GM21529 (cell line): ENCODE measurements around the gene EYA2.
"Not testable (repeated sequence)": the region's sequence is repeated elsewhere in the genome, so short reads cannot be mapped to it uniquely, and the experiment has no call there.

ENCODE experiments used
- ATAC-seq: cut with Tn5 transposase; IDR thresholded peaks from one replicate; pipeline ENCODE4 v1.9.1; 2021; ENCODE audit not compliant: unreplicated experiment

Gene EYA2

GRCh38 chr20:46929902-46930301 lies 35.3 kb downstream of the EYA2 start:
- ATAC-seq: no peak

GRCh38 chr20:46930640-46931339 lies 36.1 kb downstream of the EYA2 start:
- no peak for ATAC-seq

GRCh38 chr20:46931699-46932098 lies 37.1 kb downstream of the EYA2 start:
- no peak for ATAC-seq

- ATAC-seq: not testable (repeated sequence)
Observed at GRCh38 chr20:46932439-46932838, 37.8 kb downstream of the EYA2 start.

GRCh38 chr20:46933150-46933549 lies 38.5 kb downstream of the EYA2 start:
- ATAC-seq: no peak

- ATAC-seq: no peak
Observed at GRCh38 chr20:46934746-46935287, 40.2 kb downstream of the EYA2 start.

GRCh38 chr20:46935394-46936017 lies 40.9 kb downstream of the EYA2 start:
- ATAC-seq: no peak

GRCh38 chr20:46936415-46937156 lies 41.9 kb downstream of the EYA2 start:
- ATAC-seq: no peak

GRCh38 chr20:46937157-46937523 lies 42.5 kb downstream of the EYA2 start:
- ATAC-seq: no peak

GRCh38 chr20:46937533-46938226 lies 43.0 kb downstream of the EYA2 start:
- no peak for ATAC-seq

GRCh38 chr20:46938434-46938833 lies 43.8 kb downstream of the EYA2 start:
- ATAC-seq: no peak

- ATAC-seq: no peak
Observed at GRCh38 chr20:46939031-46939965, 44.7 kb downstream of the EYA2 start.

GRCh38 chr20:46940616-46941015 lies 46.0 kb downstream of the EYA2 start:
- no peak for ATAC-seq

- no peak for ATAC-seq
Observed at GRCh38 chr20:46941404-46941803, 46.8 kb downstream of the EYA2 start.

GRCh38 chr20:46943861-46944591 lies 49.4 kb downstream of the EYA2 start:
- no peak for ATAC-seq

GRCh38 chr20:46945465-46945864 lies 50.8 kb downstream of the EYA2 start:
- no peak for ATAC-seq

GRCh38 chr20:46946181-46946624 lies 51.6 kb downstream of the EYA2 start:
- no peak for ATAC-seq

- ATAC-seq: no peak
Observed at GRCh38 chr20:46946796-46947195, 52.2 kb downstream of the EYA2 start.

GRCh38 chr20:46948081-46948480 lies 53.4 kb downstream of the EYA2 start:
- ATAC-seq: no peak
